Measurements from ENCODE around the gene CAMK2D.
"Not testable (repeated sequence)": the region's sequence is repeated elsewhere in the genome, so short reads cannot be mapped to it uniquely, and the experiment has no call there.

Gene CAMK2D

GRCh38 chr4:113761620-113762185 is at the start of gene CAMK2D:
CAMK2D (minus strand) TSS chr4:113761738; CDS start chr4:113761068, 670 bp downstream.
- DNase-seq, result peak; percentile 31

- DNase-seq, result no peak
Observed at GRCh38 chr4:113810906-113811305, 49.4 kb upstream of the CAMK2D start.

GRCh38 chr4:113809311-113809710 is 47.8 kb upstream of the CAMK2D start:
- DNase-seq, result no peak

- DNase-seq, result no peak
Observed at GRCh38 chr4:113806850-113807249, 45.3 kb upstream of the CAMK2D start.

GRCh38 chr4:113801882-113802281 is 40.3 kb upstream of the CAMK2D start:
- no peak for DNase-seq

- DNase-seq, result not testable (repeated sequence)
Observed at GRCh38 chr4:113796381-113796780, 34.8 kb upstream of the CAMK2D start.

GRCh38 chr4:113790478-113790877 is 28.9 kb upstream of the CAMK2D start:
- DNase-seq, result no peak

- no peak for DNase-seq
Observed at GRCh38 chr4:113788888-113789287, 27.4 kb upstream of the CAMK2D start.

- DNase-seq, result no peak
Observed at GRCh38 chr4:113785781-113786180, 24.2 kb upstream of the CAMK2D start.

GRCh38 chr4:113784497-113785250 is 23.1 kb upstream of the CAMK2D start:
- no peak for DNase-seq

- no peak for DNase-seq
Observed at GRCh38 chr4:113783701-113784100, 22.2 kb upstream of the CAMK2D start.

- DNase-seq, result no peak
Observed at GRCh38 chr4:113783289-113783688, 21.8 kb upstream of the CAMK2D start.

GRCh38 chr4:113781439-113782040 is 20.0 kb upstream of the CAMK2D start:
- peak; percentile 30 for DNase-seq

- DNase-seq, result no peak
Observed at GRCh38 chr4:113776679-113777078, 15.1 kb upstream of the CAMK2D start.

- DNase-seq, result no peak
Observed at GRCh38 chr4:113776016-113776415, 14.5 kb upstream of the CAMK2D start.

GRCh38 chr4:113773756-113774155 is 12.2 kb upstream of the CAMK2D start:
- no peak for DNase-seq

GRCh38 chr4:113773014-113773413 is 11.5 kb upstream of the CAMK2D start:
- no peak for DNase-seq

- no peak for DNase-seq
Observed at GRCh38 chr4:113772319-113772718, 10.8 kb upstream of the CAMK2D start.

GRCh38 chr4:113769744-113770143 is 8.2 kb upstream of the CAMK2D start:
- DNase-seq, result no peak

- no peak for DNase-seq
Observed at GRCh38 chr4:113768952-113769351, 7.4 kb upstream of the CAMK2D start.

- DNase-seq, result no peak
Observed at GRCh38 chr4:113766882-113767281, 5.3 kb upstream of the CAMK2D start.

GRCh38 chr4:113764720-113765264 is 3.3 kb upstream of the CAMK2D start:
- DNase-seq, result no peak

GRCh38 chr4:113763923-113764322 is 2.4 kb upstream of the CAMK2D start:
- not testable (repeated sequence) for DNase-seq

- no peak for DNase-seq
Observed at GRCh38 chr4:113763029-113763285, 1.4 kb upstream of the CAMK2D start.

All from hematopoietic multipotent progenitor cell treated with erythropoietin and hydrocortisone succinate and interleukin-3 and kit ligand, for 8 days (in vitro differentiated cells).